22Rv1 (cell line): ENCODE measurements around the gene DCUN1D4.

Experiments
- ZFX ChIP-seq: fragments of 450-650 bp; IDR thresholded peaks from 2 replicates; pipeline ENCODE4 v1.6.1; 2017; ENCODE audit warnings: antibody characterized with exemption, borderline replicate concordance
- TF ChIP-seq, protein P1 (sequence below): fragments of 450-650 bp; IDR thresholded peaks from 2 replicates; pipeline ENCODE4 v1.5.1; 2017; ENCODE audit warnings: mild to moderate bottlenecking

GRCh38 chr4:51825341-51825740, 17.6 kb upstream of the DCUN1D4 start:
- TF ChIP-seq, protein P1, sequence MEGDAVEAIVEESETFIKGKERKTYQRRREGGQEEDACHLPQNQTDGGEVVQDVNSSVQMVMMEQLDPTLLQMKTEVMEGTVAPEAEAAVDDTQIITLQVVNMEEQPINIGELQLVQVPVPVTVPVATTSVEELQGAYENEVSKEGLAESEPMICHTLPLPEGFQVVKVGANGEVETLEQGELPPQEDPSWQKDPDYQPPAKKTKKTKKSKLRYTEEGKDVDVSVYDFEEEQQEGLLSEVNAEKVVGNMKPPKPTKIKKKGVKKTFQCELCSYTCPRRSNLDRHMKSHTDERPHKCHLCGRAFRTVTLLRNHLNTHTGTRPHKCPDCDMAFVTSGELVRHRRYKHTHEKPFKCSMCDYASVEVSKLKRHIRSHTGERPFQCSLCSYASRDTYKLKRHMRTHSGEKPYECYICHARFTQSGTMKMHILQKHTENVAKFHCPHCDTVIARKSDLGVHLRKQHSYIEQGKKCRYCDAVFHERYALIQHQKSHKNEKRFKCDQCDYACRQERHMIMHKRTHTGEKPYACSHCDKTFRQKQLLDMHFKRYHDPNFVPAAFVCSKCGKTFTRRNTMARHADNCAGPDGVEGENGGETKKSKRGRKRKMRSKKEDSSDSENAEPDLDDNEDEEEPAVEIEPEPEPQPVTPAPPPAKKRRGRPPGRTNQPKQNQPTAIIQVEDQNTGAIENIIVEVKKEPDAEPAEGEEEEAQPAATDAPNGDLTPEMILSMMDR: no peak
- TF ChIP-seq ZFX: no peak
